CD14-positive monocyte (primary cell): ENCODE measurements around the gene SLC22A12. TPM values are rescaled to one million over a fixed set of nuclear protein-coding genes. Genes with fewer than 3 reads are reported as not detected.

Source experiments
- DNase-seq, 3 donors: peaks; one replicate each; pipeline ENCODE4 v3.0.0-alpha.2; 2011 to 2022
- H2AFZ ChIP-seq: 2 replicates; pipeline ENCODE4 v1.6.0; 2012; ENCODE audit warnings: mild to moderate bottlenecking, low read depth, low read length, inconsistent platforms; ENCODE audit not compliant: insufficient read depth, poor library complexity, severe bottlenecking
- H3K27ac ChIP-seq, 2 donors: 1 replicate in 1 of 2; 2 replicates in 1 of 2; pipeline ENCODE4 v1.5.1; 2012 to 2013; ENCODE audit warnings: low read length in 2 of 2, control low read depth in 1 of 2, inconsistent platforms in 1 of 2, low read depth in 1 of 2, mild to moderate bottlenecking in 1 of 2
- H3K27me3 ChIP-seq, 2 donors: one replicate each; pipeline versions ENCODE4 v1.6.0 to v1.6.1; 2011 to 2013; ENCODE audit warnings: low read length in 2 of 2; ENCODE audit not compliant: control insufficient read depth in 2 of 2, insufficient read depth in 2 of 2
- H3K36me3 ChIP-seq, 2 donors: replicated peaks in 1 of 2; 1 replicate in 1 of 2; 2 replicates in 1 of 2; pipeline versions ENCODE4 v1.5.1 to v1.6.1; 2012 to 2013; ENCODE audit warnings: low read length in 2 of 2, control low read depth in 1 of 2, inconsistent platforms in 1 of 2, mild to moderate bottlenecking in 1 of 2; ENCODE audit not compliant: insufficient read depth in 2 of 2, control insufficient read depth in 1 of 2
- H3K4me1 ChIP-seq, 2 donors: 1 replicate in 1 of 2; 2 replicates in 1 of 2; pipeline versions ENCODE4 v1.5.1 to v1.6.1; 2012 to 2013; ENCODE audit warnings: low read length in 2 of 2, control low read depth in 1 of 2, inconsistent platforms in 1 of 2, mild to moderate bottlenecking in 1 of 2, moderate library complexity in 1 of 2; ENCODE audit not compliant: insufficient read depth in 2 of 2, control insufficient read depth in 1 of 2
- H3K4me2 ChIP-seq: replicated peaks from 2 replicates; pipeline ENCODE3; 2012; ENCODE audit warnings: low read length, moderate library complexity, mild to moderate bottlenecking; ENCODE audit not compliant: poor library complexity, severe bottlenecking; ENCODE audit errors: extremely low read depth
- H3K4me3 ChIP-seq, 3 experiments: fragments of 200-600 bp in 1 of 3; sonication (generic) in 1 of 3; replicated peaks in 1 of 3; 1 replicate in 2 of 3; 2 replicates in 1 of 3; pipeline ENCODE4 v1.5.1; 2011 to 2013; ENCODE audit warnings: low read length in 3 of 3, mild to moderate bottlenecking in 3 of 3, control low read depth in 2 of 3, low read depth in 2 of 3, inconsistent platforms in 1 of 3, moderate library complexity in 1 of 3
- H3K79me2 ChIP-seq: 2 replicates; pipeline ENCODE4 v1.6.0; 2012; ENCODE audit warnings: mild to moderate bottlenecking, control low read depth, inconsistent platforms, low read length, moderate library complexity; ENCODE audit not compliant: insufficient read depth
- H3K9ac ChIP-seq: 2 replicates; pipeline ENCODE4 v1.6.0; 2017; ENCODE audit warnings: low read length, mild to moderate bottlenecking; ENCODE audit not compliant: insufficient read depth, poor library complexity, severe bottlenecking
- H3K9me3 ChIP-seq, 2 donors: replicated peaks in 1 of 2; 1 replicate in 1 of 2; 2 replicates in 1 of 2; pipeline versions ENCODE4 v1.5.1 to v1.6.1; 2012 to 2013; ENCODE audit warnings: low read length in 2 of 2, control low read depth in 1 of 2; ENCODE audit not compliant: control insufficient read depth in 1 of 2, insufficient read depth in 1 of 2
- H4K20me1 ChIP-seq: 2 replicates; pipeline ENCODE4 v1.6.0; 2012; ENCODE audit warnings: mild to moderate bottlenecking, low read length, control low read depth, moderate library complexity; ENCODE audit not compliant: insufficient read depth
- H3K27ac Mint-ChIP-seq, 7 donors: one replicate each; pipeline ENCODE4 v1.8.0; 2020; ENCODE audit warnings: mild to moderate bottlenecking in 7 of 7, mixed read lengths in 7 of 7, moderate library complexity in 6 of 7, inconsistent platforms in 2 of 7
- H3K27me3 Mint-ChIP-seq, 3 donors: one replicate each; pipeline ENCODE4 v1.8.0; 2021 to 2022; ENCODE audit warnings: low read depth in 3 of 3, mild to moderate bottlenecking in 3 of 3, mixed read lengths in 3 of 3, moderate library complexity in 3 of 3, inconsistent platforms in 1 of 3
- H3K36me3 Mint-ChIP-seq, 2 donors: one replicate each; pipeline ENCODE4 v1.8.0; 2020; ENCODE audit warnings: mixed read lengths in 2 of 2, inconsistent platforms in 1 of 2, mild to moderate bottlenecking in 1 of 2
- H3K4me1 Mint-ChIP-seq: one replicate; pipeline ENCODE4 v1.8.0; 2020; ENCODE audit warnings: mild to moderate bottlenecking, mixed read lengths
- H3K4me3 Mint-ChIP-seq, 2 donors: one replicate each; pipeline ENCODE4 v1.8.0; 2020; ENCODE audit warnings: mild to moderate bottlenecking in 2 of 2, mixed read lengths in 2 of 2, moderate library complexity in 1 of 2
- H3K9me3 Mint-ChIP-seq, 7 donors: one replicate each; pipeline ENCODE4 v1.8.0; 2020 to 2022; ENCODE audit warnings: mixed read lengths in 7 of 7, mild to moderate bottlenecking in 6 of 7, moderate library complexity in 6 of 7, inconsistent platforms in 2 of 7
- CTCF ChIP-seq: fragments of 200-600 bp; IDR thresholded peaks from one replicate; pipeline ENCODE4 v1.8.0; 2022; ENCODE audit warnings: antibody characterized with exemption, mild to moderate bottlenecking
- WGBS: methylation state at CpG from one replicate; pipeline ENCODE4 v1.1.5; 2013; ENCODE audit warnings: missing lambda C conversion rate; ENCODE audit not compliant: insufficient coverage; 5-methylcytosine and 5-hydroxymethylcytosine counted together
- intact Hi-C, 2 donors: fragments of 100-400 bp; cut with micrococcal nuclease; formaldehyde crosslinking; loops; one replicate each; pipeline versions ENCODE4 v1.15.0 to v1.15.1; 2023
- polyA plus RNA-seq, 3 donors: library from polyadenylated mRNA; depleted of rRNA in 1 of 3; unstranded in 2 of 3; stranded (reverse) in 1 of 3; fragments of 300-500 nt in 2 of 3; fragments of >200 nt in 1 of 3; fragmentation: Illumina TruSeq in 2 of 3; gene quantifications; 1 replicate in 2 of 3; 2 replicates in 1 of 3; pipeline ENCODE4 v1.2.3, GENCODE V29; 2012 to 2021

SLC22A12 gene
- polyA plus RNA-seq, 3 donors = not detected

DNA sequence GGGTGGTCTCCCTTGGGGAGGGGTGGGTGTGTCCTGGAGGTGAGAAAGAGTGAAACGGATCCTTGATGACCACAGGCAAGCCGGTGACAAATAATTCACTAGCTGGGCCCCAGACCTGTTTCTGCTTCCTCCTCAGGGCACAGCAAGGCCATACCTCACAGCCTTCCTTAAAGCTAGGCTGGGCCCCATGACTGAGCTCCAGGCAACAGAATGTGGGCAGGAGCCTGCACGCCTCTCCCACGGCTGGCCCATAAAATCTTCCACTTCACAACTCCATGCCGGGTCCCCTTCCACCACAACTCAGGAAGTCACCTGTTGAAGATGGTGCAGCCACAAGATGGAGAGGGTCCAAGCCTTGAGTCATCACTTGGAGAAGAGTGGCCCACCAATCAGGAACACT is 23.9 kb downstream of the SLC22A12 start:
- Histone ChIP-seq H3K4me3 (no peak overlapping the region), H3K27me3 (no peaks in the 10 kb centered on the region), H2AFZ (no peak overlapping the region), H3K36me3 (no peaks in the 10 kb centered on the region), H3K4me1 (peaks cover 16 to 17% of the 10 kb centered on the region in 2 donors), H4K20me1 (no peaks in the 10 kb centered on the region), H3K4me2 (no peak overlapping the region), H3K79me2 (no peaks in the 10 kb centered on the region), H3K9me3 (no peaks in the 10 kb centered on the region), H3K9ac (no peak overlapping the region), H3K27ac (no peak overlapping the region)
- whole genome bisulfite sequencing = 6% methylated on average over 2 of the region's 5 CpGs
- Mint-ChIP-seq H3K9me3 (no peaks in the 10 kb centered on the region), H3K36me3 (no peaks in the 10 kb centered on the region), H3K4me1 (peaks cover 26% of the 10 kb centered on the region), H3K27me3 (peaks cover 2 to 6% (median 3%) of the 10 kb centered on the region in 3 donors), H3K4me3 (no peak overlapping the region), H3K27ac (no peak overlapping the region)
- DNase-seq = no peak
- intact Hi-C loops = no loop called here
- no peak for TF ChIP-seq CTCF

GRCh38 chr11:64616817-64617216 is 25.8 kb downstream of the SLC22A12 start:
- DNase-seq = no peak
- no peak overlapping the region for H3K4me2 ChIP-seq
- peaks cover 17 to 22% of the 10 kb centered on the region in 2 donors for H3K4me1 ChIP-seq
- no peak overlapping the region for H3K4me3 Mint-ChIP-seq
- H3K9me3 Mint-ChIP-seq = no peaks in the 10 kb centered on the region
- H3K27me3 ChIP-seq = no peaks in the 10 kb centered on the region
- no peaks in the 10 kb centered on the region for H3K36me3 Mint-ChIP-seq
- no peaks in the 10 kb centered on the region for H3K9me3 ChIP-seq
- no peak for TF ChIP-seq CTCF
- H3K36me3 ChIP-seq = no peaks in the 10 kb centered on the region
- peaks cover 29% of the 10 kb centered on the region for H3K4me1 Mint-ChIP-seq
- H2AFZ ChIP-seq = no peak overlapping the region
- intact Hi-C loops = no loop called here
- no peak overlapping the region for H3K27ac ChIP-seq
- no peak overlapping the region for H3K4me3 ChIP-seq
- no peaks in the 10 kb centered on the region for H3K79me2 ChIP-seq
- peaks cover 2 to 6% (median 3%) of the 10 kb centered on the region in 3 donors for H3K27me3 Mint-ChIP-seq
- WGBS = 93% methylated on average over 3 of the region's 3 CpGs
- no peak overlapping the region for H3K27ac Mint-ChIP-seq
- no peak overlapping the region for H3K9ac ChIP-seq
- no peaks in the 10 kb centered on the region for H4K20me1 ChIP-seq
